Fibroblast of skin of right quadriceps (primary cell): ENCODE data around the gene HOXC9.
"Not testable (repeated sequence)": the region's sequence is repeated elsewhere in the genome, so short reads cannot be mapped to it uniquely, and the experiment has no call there.

ENCODE experiments used
- DNase-seq: peaks from one replicate; pipeline ENCODE4 v3.0.0-alpha.2; 2013

The HOXC9 gene

GRCh38 chr12:54040648-54041047 is 40.7 kb downstream of the HOXC9 start:
- DNase-seq: no peak

GRCh38 chr12:54041097-54041690 is 41.2 kb downstream of the HOXC9 start:
- no peak for DNase-seq

GRCh38 chr12:54042033-54042432 is 42.1 kb downstream of the HOXC9 start:
- not testable (repeated sequence) for DNase-seq

GRCh38 chr12:54042970-54043853 is 43.3 kb downstream of the HOXC9 start:
- no peak for DNase-seq

- no peak for DNase-seq
Measured at GRCh38 chr12:54044425-54045103, 44.6 kb downstream of the HOXC9 start.

- DNase-seq: no peak
Measured at GRCh38 chr12:54045401-54045800, 45.4 kb downstream of the HOXC9 start.

- DNase-seq: no peak
Measured at GRCh38 chr12:54045868-54046521, 46.0 kb downstream of the HOXC9 start.

GRCh38 chr12:54046809-54047159 is 46.8 kb downstream of the HOXC9 start:
- no peak for DNase-seq

GRCh38 chr12:54047160-54047963 is 47.4 kb downstream of the HOXC9 start:
- DNase-seq: no peak

GRCh38 chr12:54047964-54048303 is 48.0 kb downstream of the HOXC9 start:
- DNase-seq: no peak

- DNase-seq: no peak
Measured at GRCh38 chr12:54048406-54049093, 48.6 kb downstream of the HOXC9 start.

- no peak for DNase-seq
Measured at GRCh38 chr12:54049108-54049507, 49.1 kb downstream of the HOXC9 start.

- DNase-seq: no peak
Measured at GRCh38 chr12:54050482-54050810, 50.5 kb downstream of the HOXC9 start.

GRCh38 chr12:54051026-54051842 is 51.3 kb downstream of the HOXC9 start:
- DNase-seq: no peak

- DNase-seq: peak; percentile 58
Measured at GRCh38 chr12:54051874-54052437, 52.0 kb downstream of the HOXC9 start.

- no peak for DNase-seq
Measured at GRCh38 chr12:54052438-54053002, 52.6 kb downstream of the HOXC9 start.
